HG02642 (cell line): ENCODE data around the gene GRM8.
A peak's percentile ranks its signal among the peaks of the same experiment; 100 is the strongest.

ENCODE experiments used
- ATAC-seq: cut with Tn5 transposase; IDR thresholded peaks from one replicate; pipeline ENCODE4 v1.9.1; 2021; ENCODE audit warnings: mild to moderate bottlenecking; ENCODE audit not compliant: unreplicated experiment, poor library complexity

Gene GRM8

DNA sequence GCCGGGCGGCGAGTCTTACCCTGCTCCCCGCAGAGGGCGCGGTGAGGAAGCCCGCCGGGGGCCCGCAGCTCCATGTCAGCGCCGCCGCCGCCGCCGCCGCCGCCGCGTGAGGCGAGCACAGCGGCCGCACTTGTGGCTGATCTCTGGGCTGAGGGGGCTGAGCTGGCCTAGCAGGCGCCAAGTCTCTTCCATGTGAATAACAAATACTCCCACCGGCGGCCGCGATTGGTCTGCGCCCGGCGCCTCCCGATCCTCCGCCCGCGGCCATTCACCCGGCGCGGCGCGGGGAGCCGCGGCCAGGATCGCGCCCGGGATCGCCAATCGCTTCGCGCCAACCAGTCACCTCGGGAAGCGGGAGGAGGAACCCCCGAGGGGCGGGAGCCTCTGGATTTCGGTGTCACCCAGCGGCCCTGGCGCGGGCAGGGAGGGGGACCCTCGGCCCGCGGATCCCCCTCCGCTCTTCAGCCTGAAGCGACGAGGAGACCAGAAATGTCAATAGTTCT lies at the start of gene GRM8:
TSS of gene GRM8 (minus strand) at position 164 of the 503 bp plus-strand sequence.
- ATAC-seq = peak; percentile 16

DNA sequence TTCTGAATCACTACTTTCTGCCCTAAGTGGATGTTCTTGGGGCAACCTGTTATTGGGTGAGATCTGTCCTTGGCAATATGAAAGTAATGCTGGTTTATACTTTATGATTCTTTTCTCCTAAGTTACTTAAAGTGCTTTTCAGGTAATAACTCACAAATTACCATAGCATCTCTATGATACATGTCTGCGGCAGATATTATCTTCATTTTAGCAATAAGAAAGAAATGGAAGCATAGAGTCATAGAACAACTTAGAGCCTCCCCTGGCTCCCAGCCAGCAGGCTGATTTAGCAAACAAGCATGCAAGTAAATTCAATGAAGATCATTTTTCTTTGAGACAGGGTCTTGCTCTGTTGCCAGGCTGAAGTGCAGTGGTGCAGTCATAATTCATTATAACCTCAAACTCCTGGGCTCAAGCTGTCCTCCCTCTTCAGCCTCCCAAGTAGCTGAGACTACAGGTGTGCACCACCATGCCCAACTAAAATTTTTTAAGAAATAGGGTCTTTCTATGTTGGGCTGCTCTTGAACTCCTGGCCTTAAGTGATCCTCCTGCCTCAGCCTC lies 38.1 kb upstream of the GRM8 start:
- no peak for ATAC-seq

DNA sequence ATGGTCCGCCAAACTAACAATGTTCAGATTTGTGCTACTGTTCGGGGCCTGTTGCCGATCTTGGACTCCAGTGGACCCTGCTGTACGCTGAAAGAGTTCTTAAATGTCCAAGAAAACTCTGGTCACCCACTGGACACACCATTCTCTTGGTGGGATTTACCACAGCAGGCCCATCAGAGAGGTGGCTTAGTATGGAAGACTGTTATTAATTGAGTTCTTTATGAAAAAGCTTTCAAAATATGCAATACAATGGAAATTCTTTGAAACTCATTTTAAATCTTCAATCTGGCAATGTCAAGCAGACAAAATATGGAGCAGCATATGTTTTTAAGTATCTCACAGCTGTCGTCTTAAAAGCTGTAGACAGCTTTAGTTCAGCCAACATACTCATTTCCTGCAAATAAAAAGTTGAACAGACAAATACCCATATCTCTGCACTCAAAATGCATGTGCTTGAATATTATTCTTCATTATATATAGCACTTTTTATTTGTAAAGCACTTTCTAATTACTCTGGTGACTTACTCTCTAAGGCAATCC lies 37.4 kb upstream of the GRM8 start:
- no peak for ATAC-seq

DNA sequence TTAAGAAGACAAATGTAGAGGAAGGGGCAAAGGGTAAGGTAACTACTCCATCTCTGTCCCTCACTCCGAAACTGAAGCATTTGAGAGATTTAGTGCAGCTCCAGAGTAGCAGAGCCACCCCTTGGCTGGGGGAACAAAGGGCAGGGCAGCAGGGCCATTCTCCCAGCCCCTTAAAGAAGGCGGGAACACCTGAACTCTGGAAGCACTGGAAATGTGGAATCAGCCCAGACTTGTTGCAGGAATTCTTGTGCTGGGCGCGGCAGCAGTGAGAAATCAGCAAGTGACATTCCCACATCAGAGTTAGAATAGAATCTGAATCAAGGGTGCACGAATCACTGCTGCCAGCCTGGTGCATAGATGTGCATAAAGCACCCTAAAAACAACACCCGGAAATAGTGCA lies 34.4 kb upstream of the GRM8 start:
- no peak for ATAC-seq

DNA sequence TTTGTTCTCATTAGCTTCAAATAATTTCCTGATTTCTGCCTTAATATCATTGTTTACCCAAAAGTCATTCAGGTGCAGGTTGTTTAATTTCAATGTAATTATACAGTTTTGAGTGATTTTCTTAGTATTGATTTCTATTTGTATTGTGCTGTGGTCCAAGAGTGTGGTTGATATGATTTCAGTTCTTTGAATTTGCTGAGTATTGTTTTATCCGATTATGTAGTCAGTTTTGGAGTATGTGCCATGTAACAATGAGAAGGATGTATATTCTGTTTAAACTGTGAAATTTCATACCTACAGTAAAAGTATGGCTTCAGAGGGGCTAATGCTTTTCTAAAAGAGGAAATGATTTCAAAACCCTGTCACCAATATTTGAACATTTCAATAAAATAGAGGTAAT lies 17.4 kb upstream of the GRM8 start:
- no peak for ATAC-seq

DNA sequence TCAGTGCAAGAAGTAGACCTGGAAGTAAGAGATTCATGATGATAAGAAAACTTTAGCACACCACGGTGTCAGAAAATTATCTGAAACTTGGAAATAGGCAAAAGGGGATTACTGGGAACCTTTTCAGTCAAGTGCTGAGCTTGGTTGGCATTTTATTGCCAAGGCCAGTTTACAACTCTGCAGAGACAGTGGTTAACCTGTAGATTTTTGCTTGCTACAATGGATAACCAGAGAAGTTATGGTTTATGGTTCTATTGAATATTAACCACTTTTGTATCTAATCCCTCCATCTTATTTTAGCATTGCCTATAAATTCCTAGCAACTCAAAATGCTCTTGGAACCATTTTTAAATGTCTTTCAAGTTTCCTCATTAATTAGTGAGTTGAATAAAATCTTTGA lies 13.3 kb upstream of the GRM8 start:
- ATAC-seq = no peak

DNA sequence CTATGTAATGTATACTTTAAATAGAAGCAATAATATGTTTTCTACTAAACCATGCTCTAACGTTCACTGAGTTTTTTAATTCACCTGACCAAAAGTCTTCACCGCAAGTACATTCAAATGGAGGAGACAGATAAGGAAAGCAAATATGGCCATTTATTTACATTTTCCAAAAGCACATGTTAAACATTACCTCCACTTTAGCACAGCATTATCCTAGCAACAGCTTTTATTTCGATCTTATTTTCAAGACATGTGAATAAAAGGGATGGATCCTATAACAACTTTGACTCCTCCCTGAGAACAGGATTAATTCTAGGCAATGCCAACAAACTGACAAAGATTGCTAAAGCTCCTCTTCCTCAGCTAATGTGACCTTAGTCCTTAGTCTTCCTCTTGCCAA lies 11.5 kb upstream of the GRM8 start:
- ATAC-seq = no peak

DNA sequence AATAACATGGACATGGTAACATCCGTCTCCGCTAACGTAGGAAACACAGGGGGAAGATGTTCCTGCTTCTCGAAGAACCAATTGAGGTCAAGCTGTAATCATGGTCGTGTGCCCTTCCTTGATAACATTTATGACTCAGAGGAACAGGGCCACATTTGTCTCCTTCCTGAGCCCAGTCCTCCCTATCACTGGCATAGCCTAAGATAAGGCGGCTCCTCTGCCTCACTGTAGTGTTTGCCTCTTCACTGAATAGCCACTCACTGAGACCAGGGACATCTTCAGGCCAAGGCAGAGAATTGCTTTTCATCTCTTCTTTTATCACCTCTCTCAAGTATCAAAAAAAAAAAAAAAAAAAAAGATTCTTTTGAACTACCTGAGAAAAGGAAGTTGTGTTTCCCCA lies 5.4 kb upstream of the GRM8 start:
- ATAC-seq = no peak

DNA sequence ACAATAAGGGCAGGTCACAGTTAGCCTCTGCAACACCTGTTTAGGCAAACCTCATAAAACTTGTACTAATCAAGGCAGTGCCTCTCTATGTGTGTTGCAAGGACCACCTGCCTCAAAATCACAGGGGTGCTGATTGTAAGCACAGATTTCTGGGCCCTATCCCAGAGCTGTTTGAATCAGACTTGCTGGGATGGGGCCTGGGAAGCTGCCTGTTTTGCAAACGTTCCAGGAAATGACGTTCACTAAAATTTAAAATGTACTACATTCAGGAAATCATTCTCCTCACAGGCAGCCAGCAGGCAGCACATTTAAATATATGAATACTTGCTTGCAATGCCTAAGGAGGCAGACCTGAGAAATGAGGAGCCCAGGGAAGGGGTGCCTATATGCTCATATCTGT lies 4.3 kb upstream of the GRM8 start:
- no peak for ATAC-seq

DNA sequence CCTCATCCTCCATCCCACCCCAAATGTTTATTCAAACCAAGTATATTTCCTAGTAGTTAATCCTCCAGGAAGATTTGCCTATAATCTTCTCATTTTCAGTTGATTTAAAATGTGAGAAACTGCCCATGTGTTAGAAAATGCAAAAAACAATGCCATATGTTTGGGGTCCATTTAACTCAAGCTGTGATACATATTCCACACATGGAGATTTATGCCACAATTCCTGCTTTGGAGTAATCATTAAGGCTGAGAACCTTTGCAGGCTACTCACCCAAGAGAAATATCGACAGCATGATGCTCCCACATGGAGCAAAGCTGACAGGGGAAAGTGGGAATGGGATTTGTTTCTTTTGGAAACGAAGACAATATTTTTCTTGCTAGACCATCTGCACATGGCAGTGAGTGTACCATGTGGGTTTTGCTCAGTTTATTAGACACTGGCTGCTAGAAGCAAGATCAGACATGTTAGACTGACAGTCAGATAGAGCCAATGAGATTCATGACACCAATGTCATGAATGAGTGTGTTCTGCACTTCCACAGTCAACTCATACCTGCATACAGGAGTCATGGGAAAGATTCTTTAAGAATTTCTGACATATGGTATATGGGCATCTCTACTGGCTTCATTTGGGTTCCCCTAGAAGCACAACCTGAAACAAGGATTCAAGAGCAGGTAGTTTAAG lies 3.4 kb upstream of the GRM8 start:
- ATAC-seq = no peak

DNA sequence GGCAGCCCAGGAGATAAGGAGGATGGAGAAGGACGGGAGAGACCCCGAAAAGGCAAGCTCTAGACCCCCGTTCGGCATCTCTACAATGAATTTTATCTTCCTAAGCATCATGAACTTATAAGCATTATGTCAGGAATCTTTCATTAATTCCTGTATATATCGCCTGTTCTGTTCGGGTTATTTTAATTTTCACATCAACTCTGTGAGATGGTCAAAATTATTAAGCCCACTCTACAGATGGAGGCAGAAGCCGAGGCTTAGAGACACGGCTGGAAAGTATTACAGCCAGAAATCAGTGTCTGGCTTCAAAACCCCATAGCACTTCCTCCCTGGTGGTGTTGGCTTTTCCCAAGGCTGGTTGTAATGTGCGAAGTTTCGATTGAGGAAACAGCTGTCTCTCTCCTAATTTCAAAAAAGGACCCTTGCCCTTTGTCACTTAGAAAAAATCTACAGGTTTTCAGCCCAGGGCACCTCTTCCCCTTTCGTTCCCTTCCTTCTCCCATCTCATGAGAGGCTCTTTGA lies 1.5 kb upstream of the GRM8 start:
- ATAC-seq = no peak

DNA sequence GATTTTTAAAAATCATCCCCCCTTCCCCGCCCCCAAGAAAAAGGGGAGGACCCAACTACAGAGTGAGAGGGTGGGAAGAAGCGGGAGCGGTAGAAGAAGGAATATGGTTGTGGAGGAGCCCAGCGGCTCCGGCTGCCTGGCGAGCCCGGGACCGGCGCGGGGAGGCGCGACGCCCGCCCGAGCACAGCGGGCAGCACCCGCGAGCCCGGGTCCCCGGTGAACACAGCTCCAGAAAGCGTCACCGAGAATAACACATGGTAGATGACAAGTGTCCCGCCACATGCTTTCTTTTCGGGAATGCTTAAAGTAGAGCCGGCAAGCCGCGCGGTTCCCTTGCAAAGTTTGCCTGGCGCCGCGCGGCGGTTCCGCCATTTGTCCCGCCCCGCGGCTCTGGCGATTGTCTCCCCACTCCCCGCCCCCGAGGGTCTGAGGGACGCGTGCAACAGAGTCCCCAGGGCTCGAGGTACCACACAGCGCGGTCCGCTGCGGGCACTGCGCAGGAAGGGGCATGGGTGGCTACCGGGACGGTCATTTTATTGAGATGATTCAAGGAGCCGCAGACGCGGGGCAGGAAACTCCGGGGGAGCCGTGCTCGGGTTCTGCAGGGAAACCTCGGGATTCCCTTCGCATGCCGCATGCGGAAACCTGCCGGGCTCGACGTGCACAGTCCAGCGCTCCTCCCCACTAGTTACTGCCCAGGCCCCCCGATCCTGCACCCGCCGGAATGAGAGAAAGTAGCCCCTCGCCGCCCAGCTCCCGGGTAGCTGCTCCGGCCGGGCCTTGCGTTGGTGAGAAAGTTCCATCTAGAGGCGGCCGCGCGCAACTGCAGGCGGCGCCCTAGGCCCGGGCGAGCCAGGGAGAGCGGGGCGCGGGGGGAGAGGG lies 781 bp upstream of the GRM8 start:
- peak; percentile 83 for ATAC-seq

DNA sequence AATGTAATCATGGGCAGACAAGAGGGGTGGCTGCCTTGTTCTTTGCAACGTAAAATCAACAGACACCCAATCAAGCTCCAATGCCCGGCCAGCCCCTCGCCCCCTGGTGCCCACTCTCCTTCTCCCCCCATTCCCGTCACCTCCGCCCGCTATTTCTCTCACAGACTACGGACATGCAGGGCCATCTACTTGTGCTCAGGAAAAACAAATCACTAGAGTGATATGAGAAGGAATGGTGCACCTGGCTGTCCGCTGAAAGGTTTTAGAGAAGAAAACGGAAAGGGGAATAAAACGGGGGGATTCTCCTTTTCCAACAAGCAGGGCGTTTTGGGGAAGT lies 396 bp downstream of the GRM8 start:
- no peak for ATAC-seq

DNA sequence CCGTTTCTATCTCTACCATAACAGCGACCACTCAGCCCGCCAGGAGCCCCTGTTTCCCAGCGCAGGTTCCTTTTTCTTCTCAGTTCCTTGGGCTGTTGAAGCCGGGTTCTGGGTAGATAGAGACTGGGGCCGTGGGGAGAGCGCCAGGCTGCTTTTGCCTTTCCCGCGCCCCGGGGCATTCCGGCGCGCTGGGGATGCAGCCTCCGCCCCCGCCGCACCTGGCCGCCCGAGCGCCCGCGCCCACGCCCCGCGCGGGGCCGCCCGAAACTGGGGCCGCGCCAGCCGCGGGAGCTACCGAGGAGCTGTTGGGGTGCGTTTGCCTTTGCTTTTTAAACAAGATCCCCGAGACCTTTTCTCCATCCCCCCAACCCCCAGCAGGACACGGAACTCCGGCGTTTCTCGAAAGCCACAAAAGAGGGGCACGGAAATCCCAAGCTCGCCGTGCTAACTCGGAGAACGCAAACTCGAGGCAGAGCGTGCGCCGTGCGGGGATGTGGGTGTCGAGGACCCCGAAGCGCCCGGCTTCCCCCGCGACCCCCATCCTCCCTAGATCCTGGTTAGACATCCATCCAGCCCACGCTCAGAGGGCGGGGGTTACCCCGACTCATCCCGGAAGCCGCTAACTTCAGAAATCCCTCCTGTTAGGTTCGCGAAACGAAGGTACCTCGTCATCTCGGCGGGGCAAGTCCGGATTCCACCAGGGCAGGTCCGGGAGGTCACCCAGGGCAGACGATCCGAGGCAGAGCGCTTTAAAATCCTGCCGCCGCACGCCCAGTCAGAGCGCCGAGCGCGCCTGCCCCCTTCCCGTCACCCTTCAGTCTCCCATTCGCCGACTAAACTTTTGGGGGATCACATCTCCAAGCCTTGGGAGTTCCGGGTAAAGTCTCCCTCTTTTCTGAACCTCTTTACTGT lies 1.0 kb downstream of the GRM8 start:
- ATAC-seq = no peak

DNA sequence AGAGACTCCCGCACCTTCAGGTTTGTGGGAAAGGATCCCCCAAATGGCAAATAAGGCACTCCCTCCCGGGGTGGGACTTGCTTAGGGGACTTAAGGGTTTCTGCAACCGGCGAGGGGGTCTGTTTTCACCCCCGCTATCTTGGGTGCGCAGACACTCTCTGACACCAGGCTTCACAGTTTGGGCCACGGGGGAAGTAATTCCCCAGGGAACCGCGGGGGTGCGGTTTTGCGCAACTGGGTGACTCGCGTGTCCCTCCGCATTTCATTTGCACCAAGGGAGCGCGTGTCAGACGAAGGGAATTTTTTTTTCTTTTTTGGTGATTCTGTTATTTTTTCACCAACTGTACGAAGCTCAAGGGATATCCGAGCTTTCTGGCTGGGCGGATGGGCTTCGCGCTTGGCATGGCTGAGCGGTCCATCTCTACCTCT lies 1.7 kb downstream of the GRM8 start:
- ATAC-seq = no peak

DNA sequence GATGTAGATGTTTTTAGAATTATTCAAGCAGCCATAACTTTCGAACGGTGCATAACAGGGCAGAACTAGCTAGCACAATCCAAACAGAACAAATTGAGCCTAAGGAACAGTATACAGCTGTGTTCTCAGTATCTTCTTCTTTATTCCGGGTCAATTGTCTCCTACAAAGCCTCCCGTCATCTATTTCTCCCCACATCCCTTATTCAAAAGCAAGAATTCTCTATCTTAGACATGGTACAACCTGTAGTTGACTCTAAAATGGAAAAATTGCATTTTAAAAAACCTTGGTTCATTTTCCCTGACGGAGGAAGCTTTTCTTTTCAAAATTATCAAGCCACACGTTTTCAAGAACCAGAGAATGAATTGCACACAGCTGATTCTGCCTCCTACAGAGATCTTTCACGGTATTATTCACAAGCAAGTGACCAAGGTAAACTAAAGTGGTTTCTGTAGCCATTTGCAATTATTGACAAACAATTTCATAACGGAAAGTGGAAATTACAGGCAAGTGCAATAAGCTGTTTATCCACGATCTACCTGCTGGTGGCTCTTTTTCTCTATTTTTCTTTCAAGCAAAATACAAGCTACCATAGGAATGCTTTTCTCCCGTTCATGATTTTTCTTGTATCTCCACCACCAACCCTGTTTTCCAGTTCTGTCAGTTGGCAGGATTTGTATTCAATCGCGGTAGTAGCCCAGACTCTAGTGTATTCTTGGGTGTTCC lies 2.3 kb downstream of the GRM8 start:
- ATAC-seq = no peak

DNA sequence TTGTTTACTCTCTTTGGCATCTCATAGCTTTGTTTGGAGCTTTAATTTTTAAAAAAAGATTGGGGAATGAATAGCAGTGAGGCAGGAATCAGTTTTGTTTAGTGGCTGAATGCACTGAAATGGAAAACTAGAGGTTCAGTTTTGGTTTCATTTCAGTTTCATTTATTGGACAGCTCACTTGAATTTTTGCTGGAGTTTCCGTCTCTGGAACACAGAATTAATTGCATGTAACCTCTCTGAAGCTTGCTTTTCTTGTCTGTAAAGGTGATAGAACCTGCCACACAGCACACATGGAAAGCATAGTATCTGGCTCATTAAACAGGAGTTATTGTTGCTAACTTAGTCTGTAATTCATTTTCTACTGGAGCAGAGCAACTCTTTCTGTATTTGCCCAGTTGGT lies 7.1 kb downstream of the GRM8 start:
- ATAC-seq = no peak

DNA sequence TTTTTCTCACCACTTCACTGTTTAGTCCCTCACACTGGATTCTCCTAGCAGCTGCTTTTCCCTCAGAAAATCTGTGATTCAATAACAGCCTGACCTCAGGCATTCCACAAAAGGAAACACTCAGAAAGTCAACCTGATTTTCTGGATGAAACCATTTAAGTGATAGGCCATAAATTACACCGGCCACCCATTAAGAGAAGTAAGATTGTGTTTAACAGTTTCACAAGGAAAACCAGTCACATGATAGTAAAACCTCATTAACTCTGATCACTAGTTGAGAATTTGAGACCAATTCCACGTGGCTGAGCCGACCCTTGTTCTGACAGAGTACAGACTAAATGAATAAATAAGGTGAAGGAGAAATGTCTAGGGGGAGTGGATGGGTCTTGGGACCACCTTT lies 7.7 kb downstream of the GRM8 start:
- ATAC-seq = no peak

DNA sequence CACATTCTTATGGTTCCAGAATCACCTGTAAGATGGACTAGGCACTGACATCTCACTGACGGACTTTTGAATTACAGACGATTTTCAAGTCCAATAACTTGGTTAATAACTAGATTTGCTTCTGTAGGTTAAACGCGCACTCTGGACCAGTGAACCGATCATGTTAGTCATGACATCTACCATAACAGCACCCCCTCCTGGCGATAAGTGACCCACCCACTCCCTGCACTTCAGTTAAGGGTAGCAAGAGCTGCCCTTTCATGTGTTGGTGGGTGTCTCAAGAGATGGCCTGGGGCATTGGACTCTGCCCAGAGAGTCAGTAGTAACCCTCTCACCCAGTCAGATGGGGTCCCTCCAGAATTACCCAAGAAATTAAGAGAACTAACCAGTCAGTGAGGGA lies 12.9 kb downstream of the GRM8 start:
- ATAC-seq = peak; percentile 64
